ENCODE measurements around the gene BEST3. TPM values are rescaled to one million over a fixed set of nuclear protein-coding genes. Genes with fewer than 3 reads are reported as not detected.

BEST3 gene
- total RNA-seq, 1 experiment from 2014 or later, result not detected

DNA sequence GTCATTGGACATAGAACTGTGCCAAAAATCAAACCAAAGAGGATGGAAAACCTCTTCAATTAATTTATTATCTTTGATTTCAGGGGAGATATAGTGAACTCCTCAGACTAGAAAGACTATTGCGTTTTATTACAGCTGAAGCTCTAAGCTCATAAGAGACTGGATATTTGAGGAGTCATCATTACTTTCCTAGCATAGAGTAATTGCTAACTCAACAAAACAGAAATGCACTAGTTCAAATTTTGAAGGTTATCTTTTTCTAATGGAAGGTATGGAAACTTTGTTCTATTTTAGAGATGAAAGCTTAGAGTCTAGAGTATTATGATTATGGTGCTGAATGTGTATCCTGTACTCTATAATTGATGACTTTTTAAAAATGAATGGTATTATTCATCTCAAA lies 5.3 kb upstream of the BEST3 start:
- Histone ChIP-seq H3K27me3 (replicated peaks) (no peaks in the 10 kb centered on the region), H3K36me3 (no peaks in the 10 kb centered on the region), H3K9me3 (replicated peaks) (no peaks in the 10 kb centered on the region), H3K4me3 (no peak overlapping the region), H3K27ac (no peak overlapping the region), H3K4me1 (replicated peaks) (no peaks in the 10 kb centered on the region)
- DNase-seq (ENCODE audit: low read depth in 1 of 2, low spot score in 2 of 2), result no peak

- H3K36me3 ChIP-seq, result no peaks in the 10 kb centered on the region
- H3K4me1 ChIP-seq (replicated peaks), result no peaks in the 10 kb centered on the region
- H3K27ac ChIP-seq, result no peak overlapping the region
- no peaks in the 10 kb centered on the region for H3K9me3 ChIP-seq (replicated peaks)
- no peak for DNase-seq (ENCODE audit: low read depth in 1 of 2, low spot score in 2 of 2)
- no peak overlapping the region for H3K4me3 ChIP-seq
- no peaks in the 10 kb centered on the region for H3K27me3 ChIP-seq (replicated peaks)
Observed at GRCh38 chr12:69703146-69703642, 4.1 kb upstream of the BEST3 start.

- H3K9me3 ChIP-seq (replicated peaks), result no peaks in the 10 kb centered on the region
- H3K4me1 ChIP-seq (replicated peaks), result no peaks in the 10 kb centered on the region
- H3K27me3 ChIP-seq (replicated peaks), result no peaks in the 10 kb centered on the region
- H3K27ac ChIP-seq, result no peak overlapping the region
- no peak for DNase-seq (ENCODE audit: low read depth in 1 of 2, low spot score in 2 of 2)
- H3K36me3 ChIP-seq, result no peaks in the 10 kb centered on the region
- H3K4me3 ChIP-seq, result no peak overlapping the region
Observed at GRCh38 chr12:69701826-69702225, 2.7 kb upstream of the BEST3 start.

- Histone ChIP-seq H3K9me3 (replicated peaks) (no peaks in the 10 kb centered on the region), H3K27me3 (replicated peaks) (no peaks in the 10 kb centered on the region), H3K27ac (no peak overlapping the region), H3K4me1 (replicated peaks) (no peaks in the 10 kb centered on the region), H3K4me3 (no peak overlapping the region), H3K36me3 (no peaks in the 10 kb centered on the region)
- no peak for DNase-seq (ENCODE audit: low read depth in 1 of 2, low spot score in 2 of 2)
Observed at GRCh38 chr12:69698054-69698453, 1.0 kb downstream of the BEST3 start.

- H3K4me3 ChIP-seq, result no peak overlapping the region
- H3K27me3 ChIP-seq (replicated peaks), result no peaks in the 10 kb centered on the region
- no peaks in the 10 kb centered on the region for H3K36me3 ChIP-seq
- H3K27ac ChIP-seq, result no peak overlapping the region
- peaks cover 5% of the 10 kb centered on the region for H3K4me1 ChIP-seq (replicated peaks)
- DNase-seq (ENCODE audit: low read depth in 1 of 2, low spot score in 2 of 2), result no peak
- no peaks in the 10 kb centered on the region for H3K9me3 ChIP-seq (replicated peaks)
Observed at GRCh38 chr12:69694123-69694522, 5.0 kb downstream of the BEST3 start.

DNA sequence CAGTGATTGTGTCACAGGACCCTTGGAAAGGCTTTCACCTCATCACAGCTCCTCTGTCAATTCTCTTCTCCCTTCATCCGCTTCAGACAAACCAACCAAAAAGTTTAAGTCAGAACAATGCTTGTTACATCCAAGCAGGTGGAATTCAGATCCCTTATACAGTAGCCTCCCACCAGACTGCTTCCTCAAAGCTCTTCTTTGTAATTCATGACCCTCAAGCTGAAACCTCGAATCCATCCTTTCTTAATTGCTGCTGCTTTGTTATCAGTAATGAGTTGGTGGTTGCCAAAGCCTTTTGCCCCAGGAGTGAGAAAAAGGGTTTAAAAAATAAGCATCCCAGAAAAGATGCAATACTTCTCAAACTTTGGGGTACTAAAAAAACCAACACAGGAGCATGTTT lies 9.5 kb downstream of the BEST3 start:
- H3K4me3 ChIP-seq, result no peak overlapping the region
- H3K27me3 ChIP-seq (replicated peaks), result no peaks in the 10 kb centered on the region
- no peaks in the 10 kb centered on the region for H3K9me3 ChIP-seq (replicated peaks)
- peaks cover 16% of the 10 kb centered on the region for H3K4me1 ChIP-seq (replicated peaks)
- peak overlapping the region; percentile 17; the same call in 1 of the 2 replicates for H3K27ac ChIP-seq
- no peaks in the 10 kb centered on the region for H3K36me3 ChIP-seq
- no peak for DNase-seq (ENCODE audit: low read depth in 1 of 2, low spot score in 2 of 2)

GRCh38 chr12:69688471-69689427 lies 10.4 kb downstream of the BEST3 start:
- Histone ChIP-seq H3K27me3 (replicated peaks) (no peaks in the 10 kb centered on the region), H3K9me3 (replicated peaks) (no peaks in the 10 kb centered on the region), H3K36me3 (no peaks in the 10 kb centered on the region), H3K27ac (peak overlapping the region; percentile 30; the same call in 1 of the 2 replicates), H3K4me3 (no peak overlapping the region), H3K4me1 (replicated peaks) (peaks cover 16% of the 10 kb centered on the region)
- DNase-seq (ENCODE audit: low read depth in 1 of 2, low spot score in 2 of 2), result peak; percentile 72 to 90

GRCh38 chr12:69688021-69688420 lies 11.1 kb downstream of the BEST3 start:
- DNase-seq (ENCODE audit: low read depth in 1 of 2, low spot score in 2 of 2), result no peak
- Histone ChIP-seq H3K27me3 (replicated peaks) (no peaks in the 10 kb centered on the region), H3K4me3 (no peak overlapping the region), H3K9me3 (replicated peaks) (no peaks in the 10 kb centered on the region), H3K36me3 (no peaks in the 10 kb centered on the region), H3K27ac (no peak overlapping the region), H3K4me1 (replicated peaks) (peaks cover 16% of the 10 kb centered on the region)

DNA sequence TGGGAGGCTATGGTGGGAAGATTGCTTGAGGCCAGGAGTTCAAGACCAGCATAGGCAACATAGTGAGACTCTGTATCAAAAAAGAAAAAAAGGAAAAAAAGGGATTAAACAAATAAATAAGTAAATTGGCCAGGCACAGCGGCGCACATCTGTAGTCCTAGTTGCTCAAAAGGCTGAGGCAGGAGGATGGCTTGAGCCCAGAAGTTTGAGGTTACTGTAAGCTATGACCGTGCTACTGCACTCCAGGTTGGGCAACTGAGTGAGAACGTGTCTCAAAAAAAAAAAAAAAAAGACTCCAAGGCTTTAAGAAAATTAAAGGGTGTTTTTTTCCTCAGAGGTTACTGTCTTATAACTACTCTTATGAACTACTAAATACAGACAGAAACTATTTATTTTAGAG lies 11.7 kb downstream of the BEST3 start:
- Histone ChIP-seq H3K9me3 (replicated peaks) (no peaks in the 10 kb centered on the region), H3K36me3 (no peaks in the 10 kb centered on the region), H3K27ac (no peak overlapping the region), H3K27me3 (replicated peaks) (no peaks in the 10 kb centered on the region), H3K4me1 (replicated peaks) (peaks cover 16% of the 10 kb centered on the region), H3K4me3 (no peak overlapping the region)
- DNase-seq (ENCODE audit: low read depth in 1 of 2, low spot score in 2 of 2), result no peak

DNA sequence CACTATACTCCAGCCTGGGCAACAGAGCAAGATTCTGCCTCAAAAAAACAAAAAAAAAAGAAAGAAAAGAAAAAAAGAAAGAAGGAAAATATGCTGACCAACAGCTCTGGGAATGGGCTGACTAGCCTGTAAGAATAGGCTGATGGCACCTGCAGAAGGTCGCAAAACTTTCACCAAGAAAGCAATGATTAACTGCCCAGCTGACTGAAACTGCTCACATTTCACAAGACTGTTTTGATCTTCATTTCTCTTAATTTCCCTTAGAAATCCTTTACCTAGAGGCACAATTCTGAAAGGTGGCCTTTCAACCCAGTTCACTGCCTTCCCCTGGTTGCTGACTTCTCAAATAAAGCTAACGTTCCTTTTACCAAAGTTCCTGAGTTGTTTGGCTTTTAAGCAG lies 12.4 kb downstream of the BEST3 start:
- Histone ChIP-seq H3K27me3 (replicated peaks) (no peaks in the 10 kb centered on the region), H3K9me3 (replicated peaks) (no peaks in the 10 kb centered on the region), H3K36me3 (no peaks in the 10 kb centered on the region), H3K4me1 (replicated peaks) (peaks cover 16% of the 10 kb centered on the region), H3K4me3 (no peak overlapping the region), H3K27ac (no peak overlapping the region)
- no peak for DNase-seq (ENCODE audit: low read depth in 1 of 2, low spot score in 2 of 2)

DNA sequence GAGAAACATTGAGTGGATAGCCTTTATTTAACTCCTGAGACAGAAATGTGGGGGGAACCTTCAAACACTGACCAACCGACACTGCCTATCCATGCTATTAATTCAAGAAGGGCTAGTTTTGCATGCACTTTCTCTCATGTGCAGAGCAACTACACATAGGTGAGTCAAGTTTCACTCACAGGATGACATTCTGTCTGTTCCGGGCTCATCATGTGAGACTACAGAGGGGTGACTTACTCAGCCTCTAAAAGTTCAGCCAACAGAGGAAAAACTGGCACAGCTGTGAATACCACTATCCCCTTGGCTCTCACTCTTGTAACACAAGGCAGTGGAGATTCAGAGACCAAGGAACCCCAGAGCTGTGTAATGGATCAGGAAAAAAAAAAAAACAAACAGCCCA lies 13.3 kb downstream of the BEST3 start:
- Histone ChIP-seq H3K27me3 (replicated peaks) (no peaks in the 10 kb centered on the region), H3K9me3 (replicated peaks) (no peaks in the 10 kb centered on the region), H3K36me3 (no peaks in the 10 kb centered on the region), H3K4me3 (no peak overlapping the region), H3K4me1 (replicated peaks) (peaks cover 16% of the 10 kb centered on the region), H3K27ac (no peak overlapping the region)
- no peak for DNase-seq (ENCODE audit: low read depth in 1 of 2, low spot score in 2 of 2)

DNA sequence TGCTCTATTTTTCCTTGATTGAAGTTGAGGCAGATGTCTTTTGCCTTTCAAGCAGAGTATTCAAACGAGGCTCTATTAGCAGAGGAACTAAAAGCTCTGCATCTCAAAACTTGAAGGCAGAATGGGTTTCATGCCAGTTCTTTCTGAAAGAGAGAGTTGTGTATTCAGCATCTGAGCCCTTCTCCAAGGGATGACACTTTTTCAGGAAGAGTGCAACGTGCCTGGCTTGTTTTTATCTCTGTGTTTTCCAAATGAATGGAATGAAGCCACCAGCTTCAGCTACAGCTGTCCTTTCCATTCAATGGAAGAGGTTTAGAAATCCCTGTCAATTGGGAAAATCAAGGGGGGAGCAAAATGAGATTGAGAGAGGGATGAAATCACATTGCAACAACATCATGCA lies 14.6 kb downstream of the BEST3 start:
- no peaks in the 10 kb centered on the region for H3K9me3 ChIP-seq (replicated peaks)
- H3K4me3 ChIP-seq, result no peak overlapping the region
- H3K27ac ChIP-seq, result no peak overlapping the region
- peaks cover 14% of the 10 kb centered on the region for H3K4me1 ChIP-seq (replicated peaks)
- H3K36me3 ChIP-seq, result no peaks in the 10 kb centered on the region
- no peaks in the 10 kb centered on the region for H3K27me3 ChIP-seq (replicated peaks)
- no peak for DNase-seq (ENCODE audit: low read depth in 1 of 2, low spot score in 2 of 2)

DNA sequence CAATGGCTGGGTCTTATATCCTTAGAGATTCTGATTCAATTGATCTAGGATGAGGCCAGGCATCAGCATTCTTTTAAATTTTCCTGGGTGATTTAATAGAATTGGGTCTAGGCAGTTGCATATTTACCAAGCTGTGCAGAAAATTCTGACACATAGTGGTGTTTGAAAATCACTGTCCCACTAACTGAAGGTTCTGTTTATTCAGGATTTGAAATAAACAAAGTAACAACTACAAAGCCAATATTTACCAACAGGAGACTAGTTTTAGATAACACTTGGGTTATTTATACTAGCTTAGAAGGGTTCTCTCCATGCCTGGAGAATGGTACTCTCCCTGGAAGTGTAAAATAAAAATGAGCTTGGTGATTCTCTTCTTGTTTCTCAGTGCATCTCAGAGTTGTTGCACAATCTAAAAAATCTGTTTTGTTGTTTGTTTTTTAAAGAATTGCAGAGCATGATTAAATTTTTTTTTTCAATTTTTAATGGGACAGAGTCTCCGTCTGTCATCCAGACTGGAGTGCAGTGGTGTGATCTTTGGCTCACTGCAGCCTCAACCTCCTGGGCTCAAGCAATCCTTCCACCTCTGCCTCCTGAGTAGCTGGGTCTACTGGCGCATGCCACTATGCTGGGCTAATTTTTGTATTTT lies 16.9 kb downstream of the BEST3 start:
- no peaks in the 10 kb centered on the region for H3K27me3 ChIP-seq (replicated peaks)
- H3K9me3 ChIP-seq (replicated peaks), result no peaks in the 10 kb centered on the region
- H3K4me1 ChIP-seq (replicated peaks), result no peaks in the 10 kb centered on the region
- no peaks in the 10 kb centered on the region for H3K36me3 ChIP-seq
- no peak overlapping the region for H3K27ac ChIP-seq
- no peak overlapping the region for H3K4me3 ChIP-seq
- DNase-seq (ENCODE audit: low read depth in 1 of 2, low spot score in 2 of 2), result no peak

DNA sequence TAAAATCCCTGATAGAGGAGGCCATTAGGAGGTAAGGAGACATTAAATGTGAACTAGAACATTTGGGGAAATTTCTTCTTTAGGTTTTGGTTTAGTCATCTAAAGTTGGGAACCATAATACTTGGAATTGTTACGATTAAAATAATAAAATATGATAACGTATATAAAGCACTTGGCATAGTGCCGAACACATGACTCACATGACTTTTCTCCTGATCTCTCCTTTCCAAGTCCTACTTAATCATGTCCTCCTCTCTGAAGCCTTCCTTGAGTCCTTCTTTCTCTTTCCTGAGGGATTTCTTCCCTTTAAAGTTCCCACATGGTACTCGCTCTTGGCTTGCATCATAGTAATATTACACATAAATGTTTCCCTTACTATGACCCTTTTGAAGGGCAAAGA lies 20.0 kb downstream of the BEST3 start:
- Histone ChIP-seq H3K4me3 (no peak overlapping the region), H3K4me1 (replicated peaks) (no peaks in the 10 kb centered on the region), H3K27me3 (replicated peaks) (no peaks in the 10 kb centered on the region), H3K36me3 (no peaks in the 10 kb centered on the region), H3K9me3 (replicated peaks) (no peaks in the 10 kb centered on the region), H3K27ac (no peak overlapping the region)
- no peak for DNase-seq (ENCODE audit: low read depth in 1 of 2, low spot score in 2 of 2)
